NK-92 (cell line): ENCODE data around the gene IGSF22.

ENCODE experiments used
- DNase-seq: peaks from one replicate; lab custom pipeline; 2025; ENCODE audit not compliant: unreplicated experiment; lab: John Stamatoyannopoulos, UW

Gene IGSF22

DNA sequence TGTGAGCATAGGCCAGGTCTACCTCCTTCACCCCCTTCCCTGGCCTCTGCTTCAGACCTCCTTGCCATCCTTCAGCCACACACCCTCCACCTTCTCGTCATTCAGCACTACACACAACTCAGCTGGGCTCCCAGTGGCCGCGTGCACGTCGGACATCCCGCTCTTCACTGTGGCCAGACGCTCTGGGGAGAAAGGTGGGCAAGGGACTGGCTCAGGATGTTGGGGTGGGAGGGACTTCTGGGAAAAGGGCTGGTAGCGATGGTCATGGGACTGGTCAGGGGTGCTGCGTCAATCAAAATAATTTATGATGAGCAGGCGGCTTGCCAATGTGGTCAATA lies 11.6 kb downstream of the IGSF22 start:
- no peak for DNase-seq

DNA sequence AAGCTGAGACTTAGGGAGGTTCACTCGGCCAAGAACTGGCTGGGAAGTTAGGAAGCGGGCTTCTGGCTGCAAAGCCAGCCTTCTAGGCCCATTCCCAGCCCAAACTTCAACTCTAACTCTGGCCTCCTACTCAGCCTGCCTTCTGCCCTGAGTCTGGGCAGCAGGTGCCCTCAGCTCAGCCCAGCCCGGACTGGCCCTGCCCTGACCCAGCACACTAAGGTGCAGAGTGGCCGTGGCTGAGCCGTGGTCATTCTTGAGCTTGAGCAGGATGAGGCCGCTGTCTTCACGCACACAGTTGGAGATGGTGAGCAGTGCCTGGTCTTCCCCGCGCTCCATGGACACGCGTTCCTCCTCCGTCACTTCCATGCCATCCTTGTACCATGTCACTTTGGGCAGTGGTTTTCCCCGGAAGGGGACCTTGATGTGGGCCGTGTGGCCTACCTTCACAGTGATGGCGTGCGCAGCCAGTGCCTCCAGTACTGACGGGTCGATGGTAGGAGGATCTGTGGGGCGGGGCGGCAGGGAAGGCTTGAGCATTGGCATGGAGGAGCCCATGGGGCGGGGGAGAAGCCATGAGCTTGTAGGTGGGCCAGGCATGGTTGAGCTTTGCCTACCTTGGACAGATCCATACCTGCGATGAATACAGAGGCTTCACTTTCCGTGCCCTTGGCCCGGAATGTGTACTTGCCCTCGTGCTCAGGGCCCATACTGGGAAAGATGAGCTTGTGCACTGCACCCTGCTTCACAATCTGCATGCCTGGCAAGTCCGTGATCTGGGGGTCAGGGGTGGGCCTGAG lies 12.1 kb downstream of the IGSF22 start:
- DNase-seq: no peak

DNA sequence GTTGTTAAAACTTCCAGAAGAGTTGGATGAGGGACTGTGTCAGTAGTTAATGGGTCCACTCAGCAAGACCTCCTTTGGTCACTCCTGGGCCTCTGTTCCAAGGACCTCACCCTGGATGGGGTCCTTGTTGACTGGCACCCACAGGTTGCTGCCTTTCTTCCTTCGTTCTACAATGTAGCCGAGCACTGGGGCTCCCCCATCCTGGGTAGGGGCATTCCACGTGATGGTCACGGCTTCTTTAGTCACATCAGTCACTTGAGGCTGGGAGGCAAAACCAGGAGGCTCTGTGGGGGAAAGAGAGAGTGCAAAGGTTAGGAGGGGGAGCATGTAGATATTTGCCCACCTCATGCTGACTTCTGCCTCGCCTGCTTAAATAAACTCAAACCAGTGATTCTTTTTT lies 15.4 kb downstream of the IGSF22 start:
- no peak for DNase-seq

DNA sequence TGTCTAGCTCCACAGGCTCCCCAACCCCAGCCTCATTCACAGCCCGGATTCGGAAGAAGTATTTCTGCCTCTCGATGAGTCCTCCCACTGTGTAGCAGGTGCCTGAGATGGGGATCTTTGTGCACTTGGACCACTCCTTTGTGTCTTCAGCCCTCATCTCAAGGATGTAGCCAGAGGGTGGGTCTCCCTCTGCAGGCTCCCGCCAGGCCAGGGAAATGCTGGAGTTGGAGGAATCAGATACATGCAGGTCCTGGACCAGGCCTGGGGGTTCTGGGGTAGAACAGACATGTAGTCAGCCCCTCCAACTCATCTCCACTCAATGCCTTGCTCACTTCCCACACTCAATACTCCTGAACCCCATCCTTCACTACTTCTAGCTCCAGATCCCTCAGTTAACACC lies 16.6 kb downstream of the IGSF22 start:
- no peak for DNase-seq

DNA sequence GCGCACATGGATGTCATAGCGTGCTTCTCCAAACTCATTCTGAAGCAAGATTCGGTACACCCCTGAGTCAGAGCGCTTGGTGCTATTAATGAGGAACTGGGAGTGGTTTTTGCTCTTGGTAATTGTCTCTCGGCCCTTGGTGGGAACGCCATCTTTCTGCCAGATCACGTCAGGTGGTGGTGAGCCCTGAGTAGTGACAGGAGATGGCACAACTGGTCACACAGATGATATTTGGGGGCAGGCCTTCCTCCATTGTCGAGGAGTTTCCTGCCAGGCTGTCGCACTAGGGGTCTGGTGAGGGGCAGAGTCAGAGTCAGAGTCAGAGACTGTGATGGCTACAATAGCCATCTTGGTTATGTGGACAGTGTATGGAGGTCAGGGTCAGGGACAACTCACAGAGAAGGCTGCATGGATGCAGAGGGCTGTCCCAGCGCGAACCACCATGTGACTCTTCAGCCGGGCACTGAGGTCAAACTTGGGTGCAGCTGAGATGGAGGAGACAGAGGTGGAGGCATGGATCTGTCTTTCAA lies 18.1 kb downstream of the IGSF22 start:
- DNase-seq: no peak

DNA sequence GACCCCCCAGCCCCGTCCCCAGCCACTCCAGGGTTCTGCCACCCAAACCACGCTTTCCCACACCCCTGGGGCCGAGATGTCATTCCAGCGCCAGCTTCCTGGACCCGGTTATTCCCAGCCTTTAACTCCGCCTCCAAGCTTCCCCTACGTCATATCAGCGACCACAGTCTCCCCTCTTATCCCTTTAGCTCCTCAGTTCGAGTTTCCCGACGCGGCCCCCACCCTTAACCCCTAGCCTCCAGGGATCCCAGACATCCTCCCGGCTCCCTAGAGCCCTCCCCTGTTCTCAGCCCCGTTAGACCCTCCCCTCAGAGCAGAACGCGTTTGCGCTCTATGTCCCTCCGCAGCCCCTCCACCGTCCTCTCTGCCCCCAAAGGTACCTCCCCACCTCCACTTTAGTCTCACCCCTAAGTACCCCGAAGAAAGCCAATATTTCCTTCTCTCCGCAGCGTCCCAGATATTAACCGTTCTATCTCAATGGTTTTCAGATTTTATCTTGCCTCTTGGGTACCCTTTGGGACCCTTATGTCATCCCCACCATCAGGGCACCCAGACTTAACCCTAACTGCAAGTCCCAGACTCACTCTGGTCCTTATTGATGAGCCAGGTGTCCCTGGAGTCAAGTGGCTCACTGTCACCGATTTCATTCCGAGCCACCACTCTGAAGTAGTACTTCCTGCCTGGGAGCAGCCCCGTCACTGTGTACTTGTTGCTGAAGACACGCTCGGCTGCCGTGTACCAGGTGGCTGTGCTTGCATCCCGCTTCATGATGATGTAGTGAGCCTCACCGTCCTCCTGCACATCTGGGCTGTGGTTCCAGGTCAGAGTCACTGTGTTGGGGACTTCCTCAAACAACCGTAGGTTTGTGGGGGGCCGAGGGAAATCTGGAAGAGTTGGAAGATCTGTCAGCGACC lies 19.4 kb downstream of the IGSF22 start:
- DNase-seq: no peak

DNA sequence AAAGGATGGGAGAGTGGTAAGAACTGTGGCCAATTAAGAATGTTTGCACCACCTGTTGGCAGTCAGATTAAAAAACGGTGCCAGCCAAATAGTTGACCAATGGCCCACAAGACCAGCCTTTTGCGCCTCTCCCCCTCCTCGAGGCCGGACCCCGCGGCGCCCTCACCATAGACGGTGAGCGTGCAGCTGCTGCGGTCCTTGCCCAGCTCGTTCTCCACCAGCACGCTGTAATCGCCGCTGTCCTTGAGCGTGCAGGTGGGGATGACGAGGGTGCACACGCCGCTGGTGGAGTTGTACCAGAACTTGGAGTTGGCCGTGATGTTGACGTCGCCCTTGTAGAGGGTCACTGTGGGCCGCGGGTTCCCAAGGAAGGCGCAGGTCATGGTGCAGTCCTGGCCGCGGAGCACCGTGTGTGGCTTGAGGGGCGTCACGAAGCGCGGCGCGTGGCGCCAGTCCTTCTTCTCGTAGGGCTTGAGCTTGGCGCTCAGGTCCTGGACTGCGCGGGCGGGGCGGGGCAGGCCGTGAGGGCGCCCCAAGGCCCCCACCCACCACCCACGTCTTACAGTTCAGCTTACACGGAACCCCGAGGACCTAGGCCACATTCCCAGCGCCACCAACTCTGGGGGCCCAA lies 20.2 kb downstream of the IGSF22 start:
- DNase-seq: no peak

DNA sequence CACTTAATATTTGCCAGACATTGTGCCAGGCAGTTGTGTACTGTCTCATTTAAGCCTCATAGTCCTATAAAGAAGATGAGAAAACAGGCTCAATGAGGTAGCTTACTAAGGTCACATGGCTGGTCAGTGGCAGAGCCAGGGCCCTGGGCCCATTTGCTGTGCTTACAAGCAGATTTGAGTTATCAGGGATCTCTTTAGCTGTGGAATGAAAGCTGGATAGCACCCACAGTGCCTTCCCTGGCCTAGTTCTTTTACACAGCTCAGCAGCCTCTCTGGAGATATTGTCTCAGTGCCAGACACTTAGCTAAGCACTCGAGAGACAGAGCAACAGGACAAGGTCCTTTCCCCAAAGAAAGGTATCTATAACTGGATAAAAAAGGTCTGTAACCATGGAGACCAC lies 21.3 kb downstream of the IGSF22 start:
- DNase-seq: no peak

DNA sequence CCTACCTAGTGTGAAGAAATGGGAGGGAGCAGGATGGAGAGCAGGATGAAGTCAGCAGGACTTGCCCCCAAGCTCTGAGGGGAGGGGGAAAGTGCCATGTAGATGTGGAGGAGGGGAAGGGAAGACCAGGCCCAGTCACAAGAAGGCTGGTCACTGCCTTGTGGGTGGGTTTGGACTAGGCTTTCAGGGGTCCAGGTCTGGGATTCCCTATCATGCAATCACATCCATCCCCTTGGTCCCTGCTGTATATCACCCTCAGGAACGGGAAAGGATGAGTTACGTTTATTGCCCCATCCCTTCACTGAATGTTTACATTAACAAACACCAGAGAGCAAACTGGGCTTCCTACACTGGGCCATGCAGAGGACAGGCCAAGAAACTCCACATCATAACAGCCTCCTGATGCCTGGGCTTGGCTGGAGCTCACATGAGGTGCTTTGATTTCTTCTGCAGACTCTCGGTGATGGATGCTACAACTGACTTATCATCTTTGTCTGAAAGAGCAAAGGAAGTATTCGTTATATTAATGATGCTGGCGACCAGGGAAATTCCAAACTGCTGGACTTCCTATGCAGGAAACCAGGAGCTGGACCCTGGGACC lies 21.8 kb downstream of the IGSF22 start:
- DNase-seq: no peak

DNA sequence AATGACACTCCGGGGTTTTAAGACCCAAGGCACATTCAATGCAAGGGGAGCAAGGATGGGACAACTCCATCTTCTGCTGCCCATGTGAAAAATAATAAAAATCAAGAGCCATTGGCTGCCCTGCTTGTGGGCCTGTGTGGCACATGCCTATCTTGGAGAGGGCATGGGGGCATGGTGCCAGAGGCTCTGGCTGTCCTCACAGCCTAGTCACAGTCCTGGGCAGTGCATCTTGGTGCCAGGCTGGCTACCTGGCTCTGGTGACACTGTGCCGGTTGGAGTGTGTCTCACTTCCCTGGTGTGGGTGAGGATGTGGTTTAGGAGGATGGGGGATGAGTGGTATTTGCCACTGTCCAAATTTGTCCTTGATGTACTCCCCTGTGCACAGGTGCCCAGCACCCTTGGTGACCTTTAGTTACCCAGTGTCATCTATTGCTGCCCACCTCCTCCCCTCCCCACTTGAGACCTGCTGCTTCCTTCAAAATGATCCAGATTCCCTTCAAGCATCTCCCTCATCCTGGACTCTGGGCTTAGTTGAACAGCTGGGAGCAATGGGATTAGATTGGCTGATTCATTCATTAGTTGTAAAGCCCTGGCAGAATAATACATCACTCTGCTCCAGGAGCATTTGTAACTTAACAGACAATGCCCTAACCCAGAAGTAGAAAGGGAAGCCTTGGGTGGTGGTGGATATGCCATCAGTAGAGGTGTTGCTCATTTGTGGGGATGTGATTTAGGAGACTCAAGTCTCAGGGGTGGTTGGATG lies 22.8 kb downstream of the IGSF22 start:
- no peak for DNase-seq

DNA sequence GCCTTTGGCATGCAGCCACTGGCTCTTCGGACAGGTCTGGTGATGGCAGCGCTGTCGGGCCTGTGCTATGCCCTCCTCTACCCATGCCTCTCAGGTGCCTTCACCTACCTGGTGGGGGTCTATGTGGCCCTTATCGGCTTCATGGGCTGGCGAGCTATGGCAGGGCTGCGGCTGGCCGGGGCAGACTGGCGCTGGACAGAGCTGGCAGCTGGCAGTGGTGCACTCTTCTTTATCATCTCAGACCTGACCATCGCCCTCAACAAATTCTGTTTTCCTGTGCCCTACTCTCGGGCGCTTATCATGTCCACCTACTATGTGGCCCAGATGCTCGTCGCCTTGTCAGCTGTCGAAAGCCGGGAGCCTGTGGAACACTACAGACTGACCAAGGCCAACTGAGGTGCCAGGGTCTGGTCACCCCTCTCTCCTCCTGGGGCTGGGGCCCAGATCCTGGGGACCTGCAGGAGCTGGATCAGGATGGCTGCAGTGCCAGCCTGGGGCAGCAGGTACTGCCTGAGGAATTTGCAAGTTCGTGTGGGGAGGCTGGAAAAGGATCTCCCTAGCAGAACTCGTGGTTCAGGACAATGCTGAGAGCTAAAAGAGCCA lies 24.3 kb downstream of the IGSF22 start:
- DNase-seq: no peak

DNA sequence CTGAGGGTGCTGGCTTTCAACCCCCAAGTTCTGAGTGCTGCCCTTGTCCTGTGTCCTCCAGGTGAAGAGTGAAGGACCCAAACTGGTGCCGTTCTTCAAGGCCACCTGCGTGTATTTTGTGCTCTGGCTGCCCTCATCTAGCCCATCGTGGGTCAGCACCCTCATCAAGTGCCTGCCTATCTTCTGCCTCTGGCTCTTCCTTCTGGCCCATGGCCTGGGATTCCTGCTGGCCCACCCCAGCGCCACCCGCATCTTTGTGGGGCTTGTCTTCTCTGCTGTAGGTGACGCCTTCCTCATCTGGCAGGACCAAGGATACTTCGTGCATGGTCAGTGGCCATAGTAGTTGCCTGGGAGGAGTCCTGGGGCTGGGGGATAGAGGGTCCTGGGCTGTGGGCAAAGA lies 25.1 kb downstream of the IGSF22 start:
- no peak for DNase-seq

DNA sequence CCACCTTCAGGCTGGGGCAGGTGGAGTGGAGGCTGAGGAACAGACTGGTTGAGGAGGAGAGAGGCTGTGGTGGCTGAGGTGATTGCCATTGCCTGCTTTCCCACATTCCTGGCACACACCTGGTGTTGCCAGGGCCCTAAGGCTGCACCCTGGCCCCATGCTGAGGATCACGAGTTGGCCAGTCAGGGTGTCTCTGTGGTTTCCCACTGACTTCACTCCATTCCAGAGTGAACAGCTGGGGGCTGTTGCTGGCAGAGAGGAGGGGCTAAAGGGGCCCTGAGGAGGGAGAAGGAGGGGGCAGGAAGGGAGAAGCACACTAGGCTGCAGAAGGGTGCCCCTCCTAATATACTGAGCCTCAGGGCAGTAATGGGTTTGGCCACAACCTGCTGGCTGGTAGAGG lies 25.6 kb downstream of the IGSF22 start:
- no peak for DNase-seq

DNA sequence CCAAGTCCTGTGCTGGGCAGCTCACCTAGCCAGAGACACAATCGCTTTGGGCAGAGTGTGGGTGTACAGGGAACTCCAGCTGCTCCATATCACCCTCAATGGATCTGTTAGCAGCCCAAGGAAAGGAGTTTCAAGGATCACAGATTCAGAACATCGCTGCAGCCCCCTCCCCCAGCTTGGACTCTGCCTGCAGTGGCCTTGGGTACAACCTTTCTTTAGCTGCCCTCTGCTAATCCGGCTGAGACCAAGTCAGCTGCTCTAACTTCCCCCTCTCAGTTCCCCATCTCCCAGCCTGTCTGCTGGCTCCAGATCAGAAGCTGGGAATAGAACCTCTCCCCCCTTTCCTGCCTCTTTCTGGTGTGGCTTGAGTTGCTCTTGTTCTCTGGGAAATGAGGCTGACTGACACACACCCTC lies 26.1 kb downstream of the IGSF22 start:
- DNase-seq: no peak

DNA sequence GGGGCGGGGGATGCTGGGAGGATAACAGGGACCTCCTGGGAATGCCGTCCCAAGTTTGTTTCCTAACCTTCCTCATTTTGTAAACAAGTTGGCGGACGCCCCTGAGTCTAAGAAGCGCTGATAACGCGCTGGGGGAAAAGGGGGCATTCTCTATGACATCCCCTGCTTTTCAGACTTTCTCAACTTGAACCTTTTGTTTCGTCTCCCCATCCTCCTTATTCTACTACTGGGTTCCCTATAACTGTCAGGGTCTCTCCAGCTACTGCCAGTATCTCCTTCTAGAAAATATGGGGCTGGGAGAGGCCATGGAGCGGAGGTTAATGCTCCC lies 26.8 kb downstream of the IGSF22 start:
- DNase-seq: no peak

DNA sequence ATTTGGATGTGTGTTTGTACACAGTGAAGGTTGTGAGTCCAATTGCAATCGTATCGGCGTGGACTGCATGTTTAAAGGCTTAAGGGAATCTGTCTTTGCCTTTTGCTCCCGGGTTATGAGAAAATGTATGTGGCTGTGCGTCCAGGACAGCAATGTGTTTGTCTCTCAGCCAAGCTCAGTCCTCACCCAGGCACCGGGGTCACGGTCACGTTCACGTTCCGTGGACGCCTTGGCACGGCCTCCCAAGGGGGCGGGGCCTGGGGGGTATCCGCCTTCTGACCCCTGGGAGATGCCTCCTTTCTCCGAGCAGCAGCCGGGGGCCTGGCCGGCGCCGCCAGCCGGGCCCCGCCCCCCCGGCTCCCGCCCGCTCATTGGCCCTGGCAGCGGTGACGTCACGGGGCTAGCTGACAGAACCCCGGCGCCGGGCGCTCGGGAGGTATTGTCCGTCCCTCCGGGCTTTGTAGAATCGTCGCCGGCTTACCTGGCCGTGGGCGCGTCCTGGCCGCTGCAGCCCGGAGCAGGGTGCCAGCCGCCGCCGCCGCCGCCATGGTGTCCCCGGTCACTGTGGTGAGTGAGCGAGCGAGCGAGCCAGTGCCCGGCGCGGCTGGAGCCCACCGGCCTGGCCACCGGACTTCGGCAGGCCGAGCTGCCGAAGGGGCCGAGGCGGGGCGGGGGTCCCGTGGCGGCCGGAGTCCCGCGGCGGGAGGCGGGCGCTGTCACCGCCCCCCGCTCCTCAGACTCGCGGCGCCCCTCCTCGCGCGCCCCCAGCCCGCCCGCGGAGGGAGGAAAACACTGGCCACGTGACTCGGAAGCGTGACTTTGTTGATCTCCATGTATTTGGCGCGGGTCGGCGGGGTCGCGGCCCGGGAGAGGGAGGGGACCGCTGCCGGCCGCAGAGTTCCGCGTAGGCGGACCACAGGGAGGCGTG lies 27.4 kb downstream of the IGSF22 start, which contains the start of gene TMEM86A:
Gene TMEM86A, plus strand, starts transcription at position 439 of the 928 bp plus-strand sequence. Its CDS starts 108 bp downstream, at position 547.
- peak; percentile 39 for DNase-seq

DNA sequence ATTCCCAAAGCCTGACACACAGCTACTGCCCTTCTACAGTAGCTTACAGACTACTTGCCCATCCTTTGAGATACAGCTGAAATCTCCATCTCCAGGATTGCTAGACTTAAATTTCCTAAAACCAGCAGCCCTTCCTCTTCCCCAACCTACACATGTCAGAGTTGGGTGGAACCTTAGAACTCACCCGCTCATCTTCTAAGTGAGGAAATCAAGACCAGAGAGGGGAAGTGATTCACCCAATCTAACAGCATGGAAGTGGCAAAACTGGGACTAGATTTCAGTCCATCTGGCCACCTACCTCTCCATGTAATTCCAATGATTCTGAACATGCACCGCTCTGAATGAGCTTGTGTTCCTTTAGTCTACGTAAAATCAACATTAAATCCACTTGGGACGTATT lies 28.4 kb downstream of the IGSF22 start:
- no peak for DNase-seq

DNA sequence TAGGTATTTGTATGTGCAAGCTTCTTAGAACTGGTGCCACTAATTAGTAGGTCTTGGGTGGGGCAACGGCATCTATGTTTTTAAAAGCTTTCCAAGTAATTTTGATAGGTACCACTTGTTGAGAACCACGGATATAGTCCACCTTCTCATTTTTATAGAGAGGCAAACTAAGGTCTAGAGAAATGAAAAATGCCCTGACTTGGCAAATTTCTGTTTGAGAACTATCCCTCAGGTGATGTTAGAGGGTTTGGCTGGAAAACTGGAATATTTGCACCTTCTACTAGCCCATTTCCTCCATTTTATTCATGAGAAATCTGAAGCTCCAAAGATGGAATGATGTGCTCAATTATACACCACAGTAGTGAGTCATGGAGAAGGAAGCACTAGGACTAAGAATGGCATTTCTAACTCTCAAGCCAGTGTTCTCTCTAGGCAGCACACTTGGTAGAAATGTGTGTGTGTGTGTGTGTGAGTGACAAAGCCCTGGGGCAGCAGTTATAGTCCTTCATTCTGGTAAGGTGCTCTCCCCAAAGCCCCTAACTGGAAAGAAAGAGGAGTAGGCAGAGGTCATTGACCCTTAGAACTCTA lies 29.3 kb downstream of the IGSF22 start:
- DNase-seq: no peak
